ENCODE results near the gene PARD3B.

Gene PARD3B

GRCh38 chr2:205290299-205290698 lies 745.0 kb downstream of the PARD3B start:
- Histone ChIP-seq H3K27ac (ENCODE audit: low read length) (no peak overlapping the region), H3K27me3 (ENCODE audit: insufficient read depth, low read length, poor library complexity) (no peaks in the 10 kb centered on the region), H3K9me3 (ENCODE audit: insufficient read depth, low read length, severe bottlenecking) (no peaks in the 10 kb centered on the region), H3K4me3 (ENCODE audit: low read depth in 1 of 2, low read length in 2 of 2) (no peak overlapping the region), H3K79me2 (ENCODE audit: insufficient read depth, low read length) (no peaks in the 10 kb centered on the region), H4K20me1 (ENCODE audit: insufficient read depth, low read length) (no peaks in the 10 kb centered on the region), H3K36me3 (ENCODE audit: insufficient read depth, low read length) (no peaks in the 10 kb centered on the region), H3K9ac (ENCODE audit: low read depth, low read length) (no peak overlapping the region), H2AFZ (ENCODE audit: low read depth, low read length) (no peak overlapping the region), H3K4me2 (ENCODE audit: insufficient read depth, low read length) (no peak overlapping the region), H3K4me1 (ENCODE audit: insufficient read depth, low read length) (no peaks in the 10 kb centered on the region)
- TF ChIP-seq CTCF (IDR thresholded peaks at IDR 0.05; ENCODE audit: borderline replicate concordance, extremely low read depth, low read length, poor library complexity, severe bottlenecking) (no peak), EZH2 (IDR thresholded peaks at IDR 0.05; ENCODE audit: borderline replicate concordance, low read depth, low read length, severe bottlenecking) (no peak)
- no peak for ATAC-seq (ENCODE audit: insufficient read depth, low read depth)
- no peak for DNase-seq

GRCh38 chr2:205292665-205293295 lies 747.5 kb downstream of the PARD3B start:
- Histone ChIP-seq H3K4me2 (ENCODE audit: insufficient read depth, low read length) (no peak overlapping the region), H3K9ac (ENCODE audit: low read depth, low read length) (no peak overlapping the region), H2AFZ (ENCODE audit: low read depth, low read length) (no peak overlapping the region), H3K79me2 (ENCODE audit: insufficient read depth, low read length) (no peaks in the 10 kb centered on the region), H4K20me1 (ENCODE audit: insufficient read depth, low read length) (no peaks in the 10 kb centered on the region), H3K4me1 (ENCODE audit: insufficient read depth, low read length) (no peaks in the 10 kb centered on the region), H3K27ac (ENCODE audit: low read length) (no peak overlapping the region), H3K27me3 (ENCODE audit: insufficient read depth, low read length, poor library complexity) (no peaks in the 10 kb centered on the region), H3K36me3 (ENCODE audit: insufficient read depth, low read length) (no peaks in the 10 kb centered on the region), H3K9me3 (ENCODE audit: insufficient read depth, low read length, severe bottlenecking) (no peaks in the 10 kb centered on the region), H3K4me3 (ENCODE audit: low read depth in 1 of 2, low read length in 2 of 2) (no peak overlapping the region)
- no peak for TF ChIP-seq EZH2 (IDR thresholded peaks at IDR 0.05; ENCODE audit: borderline replicate concordance, low read depth, low read length, severe bottlenecking)
- TF ChIP-seq CTCF (IDR thresholded peaks at IDR 0.05; ENCODE audit: borderline replicate concordance, extremely low read depth, low read length, poor library complexity, severe bottlenecking) = no peak
- DNase-seq = no peak
- no peak for ATAC-seq (ENCODE audit: insufficient read depth, low read depth)

GRCh38 chr2:205293559-205293958 lies 748.3 kb downstream of the PARD3B start:
- H3K79me2 ChIP-seq (ENCODE audit: insufficient read depth, low read length) = no peaks in the 10 kb centered on the region
- no peaks in the 10 kb centered on the region for H3K4me1 ChIP-seq (ENCODE audit: insufficient read depth, low read length)
- H4K20me1 ChIP-seq (ENCODE audit: insufficient read depth, low read length) = no peaks in the 10 kb centered on the region
- H3K9me3 ChIP-seq (ENCODE audit: insufficient read depth, low read length, severe bottlenecking) = no peaks in the 10 kb centered on the region
- DNase-seq (no peak), ATAC-seq (ENCODE audit: insufficient read depth, low read depth) (no peak)
- H3K36me3 ChIP-seq (ENCODE audit: insufficient read depth, low read length) = no peaks in the 10 kb centered on the region
- H2AFZ ChIP-seq (ENCODE audit: low read depth, low read length) = no peak overlapping the region
- no peak overlapping the region for H3K9ac ChIP-seq (ENCODE audit: low read depth, low read length)
- TF ChIP-seq CTCF (IDR thresholded peaks at IDR 0.05; ENCODE audit: borderline replicate concordance, extremely low read depth, low read length, poor library complexity, severe bottlenecking) = no peak
- TF ChIP-seq EZH2 (IDR thresholded peaks at IDR 0.05; ENCODE audit: borderline replicate concordance, low read depth, low read length, severe bottlenecking) = no peak
- no peak overlapping the region for H3K4me3 ChIP-seq (ENCODE audit: low read depth in 1 of 2, low read length in 2 of 2)
- no peak overlapping the region for H3K4me2 ChIP-seq (ENCODE audit: insufficient read depth, low read length)
- no peaks in the 10 kb centered on the region for H3K27me3 ChIP-seq (ENCODE audit: insufficient read depth, low read length, poor library complexity)
- no peak overlapping the region for H3K27ac ChIP-seq (ENCODE audit: low read length)

Measured in DND-41 (cell line).